Posterior cingulate gyrus (tissue), 11 donors: ENCODE data around the gene ZNF462.

Experiments
- DNase-seq, 10 donors: peaks; one replicate each; pipeline versions ENCODE4 v3.0.0 to v3.0.0-alpha.2; 2020 to 2021; ENCODE audit warnings: mixed read lengths in 3 of 10
- intact Hi-C: fragments of 100-400 bp; cut with DNase I; formaldehyde crosslinking; loops from one replicate; pipeline ENCODE4 v1.15.1; 2023

Gene ZNF462

GRCh38 chr9:106862110-106862820 is 701 bp upstream of the ZNF462 start:
- intact Hi-C loops = loop anchor here (5.0 to 10.0 kb wide), 4 partner anchors 60 to 957 kb away; partner anchors contain the start of gene RAD23B
- DNase-seq = peak in 4 of 10 donors; percentile 43 to 84 (median 79)

- intact Hi-C loops = loop anchor here (5.0 to 10.0 kb wide), 4 partner anchors 58 to 960 kb away; partner anchors contain the start of gene RAD23B
Measured at GRCh38 chr9:106864373-106865143, 1.6 kb downstream of the ZNF462 start.

GRCh38 chr9:106866243-106866642 is 3.3 kb downstream of the ZNF462 start:
- DNase-seq = no peak
- intact Hi-C loops = loop anchor here (10.0 kb wide), 2 partner anchors 419 to 961 kb away; partner anchors contain the start of gene RAD23B

More at GRCh38 chr9:106864373-106865143, 1.6 kb downstream of the ZNF462 start:
- peak in 2 of 10 donors; percentile 29 to 69 for DNase-seq

GRCh38 chr9:106867286-106867685 is 4.3 kb downstream of the ZNF462 start:
- intact Hi-C loops = loop anchor here (10.0 kb wide), 2 partner anchors 418 to 962 kb away; partner anchors contain the start of gene RAD23B
- DNase-seq = no peak

GRCh38 chr9:106868087-106868486 is 5.1 kb downstream of the ZNF462 start:
- intact Hi-C loops = loop anchor here (10.0 kb wide), 2 partner anchors 417 to 963 kb away; partner anchors contain the start of gene RAD23B

GRCh38 chr9:106868565-106868964 is 5.6 kb downstream of the ZNF462 start:
- intact Hi-C loops = loop anchor here (10.0 kb wide), 2 partner anchors 416 to 964 kb away; partner anchors contain the start of gene RAD23B
- no peak for DNase-seq

More at GRCh38 chr9:106868087-106868486, 5.1 kb downstream of the ZNF462 start:
- DNase-seq = no peak

- intact Hi-C loops = loop anchor here (10.0 kb wide), 2 partner anchors 416 to 964 kb away; partner anchors contain the start of gene RAD23B
Measured at GRCh38 chr9:106869028-106869427, 6.1 kb downstream of the ZNF462 start.

GRCh38 chr9:106869458-106869857 is 6.5 kb downstream of the ZNF462 start:
- intact Hi-C loops = loop anchor here (10.0 kb wide), 2 partner anchors 415 to 965 kb away; partner anchors contain the start of gene RAD23B
- no peak for DNase-seq

More at GRCh38 chr9:106869028-106869427, 6.1 kb downstream of the ZNF462 start:
- no peak for DNase-seq

- intact Hi-C loops = no loop called here
- no peak for DNase-seq
Measured at GRCh38 chr9:106872641-106873040, 9.7 kb downstream of the ZNF462 start.

GRCh38 chr9:106874031-106874430 is 11.1 kb downstream of the ZNF462 start:
- intact Hi-C loops = no loop called here
- DNase-seq = no peak

GRCh38 chr9:106874652-106875051 is 11.7 kb downstream of the ZNF462 start:
- DNase-seq = no peak
- intact Hi-C loops = no loop called here

GRCh38 chr9:106875529-106875928 is 12.6 kb downstream of the ZNF462 start:
- intact Hi-C loops = no loop called here

GRCh38 chr9:106877345-106877744 is 14.4 kb downstream of the ZNF462 start:
- DNase-seq = no peak
- intact Hi-C loops = no loop called here

More at GRCh38 chr9:106875529-106875928, 12.6 kb downstream of the ZNF462 start:
- DNase-seq = no peak

- DNase-seq = no peak
- intact Hi-C loops = no loop called here
Measured at GRCh38 chr9:106878081-106878837, 15.3 kb downstream of the ZNF462 start.

- intact Hi-C loops = no loop called here
- DNase-seq = peak; percentile 41 to 94 (median 62)
Measured at GRCh38 chr9:106878934-106879333, 16.0 kb downstream of the ZNF462 start.

GRCh38 chr9:106879439-106879882 is 16.5 kb downstream of the ZNF462 start:
- DNase-seq = peak in 3 of 10 donors; percentile 29 to 83 (median 31)
- intact Hi-C loops = no loop called here

- intact Hi-C loops = no loop called here
- DNase-seq = no peak
Measured at GRCh38 chr9:106880081-106880480, 17.1 kb downstream of the ZNF462 start.

- DNase-seq = no peak
- intact Hi-C loops = no loop called here
Measured at GRCh38 chr9:106880863-106881262, 17.9 kb downstream of the ZNF462 start.

- DNase-seq = no peak
- intact Hi-C loops = no loop called here
Measured at GRCh38 chr9:106883030-106883429, 20.1 kb downstream of the ZNF462 start.

GRCh38 chr9:106883626-106884190 is 20.7 kb downstream of the ZNF462 start:
- DNase-seq = no peak
- intact Hi-C loops = no loop called here
